GM12878 (cell line): ENCODE data around the gene GPR63. TPM values are rescaled to one million over a fixed set of nuclear protein-coding genes. Genes with fewer than 3 reads are reported as not detected.

ENCODE experiments used
- ATF3 ChIP-seq: IDR thresholded peaks from 2 replicates; pipeline ENCODE4 v1.6.1; 2011; ENCODE audit warnings: low read depth, mild to moderate bottlenecking, low read length, moderate library complexity, borderline replicate concordance; ENCODE audit errors: extremely low read depth
- CBFB ChIP-seq: IDR thresholded peaks from 2 replicates; pipeline ENCODE4 v1.6.1; 2016; ENCODE audit warnings: antibody characterized with exemption, low read depth
- CEBPB ChIP-seq, 2 experiments: fragments of 150-350 bp in 1 of 2; IDR thresholded peaks; 2 replicates each; pipeline ENCODE4 v1.6.1; 2012 to 2014; ENCODE audit warnings: low read depth in 2 of 2, low read length in 2 of 2, borderline replicate concordance in 1 of 2, inconsistent platforms in 1 of 2
- EP300 ChIP-seq, 2 experiments: fragments of 150-350 bp in 1 of 2; IDR thresholded peaks; 2 replicates each; pipeline ENCODE4 v1.6.1; 2011 to 2012; ENCODE audit warnings: low read depth in 2 of 2, low read length in 2 of 2, borderline replicate concordance in 1 of 2, improper control_type of control experiment in 1 of 2, inconsistent platforms in 1 of 2; ENCODE audit not compliant: control insufficient read depth in 1 of 2
- FOXK2 ChIP-seq: fragments of 450-650 bp; IDR thresholded peaks from 2 replicates; pipeline ENCODE4 v1.6.1; 2017; ENCODE audit warnings: mild to moderate bottlenecking, moderate library complexity
- FOXM1 ChIP-seq: IDR thresholded peaks from 2 replicates; pipeline ENCODE4 v1.6.1; 2012; ENCODE audit warnings: low read depth, mild to moderate bottlenecking, inconsistent platforms, low read length, moderate library complexity
- JUND ChIP-seq: IDR thresholded peaks from 2 replicates; pipeline ENCODE4 v1.6.1; 2012; ENCODE audit warnings: low read depth, mild to moderate bottlenecking, low read length, improper control_type of control experiment, moderate library complexity
- KLF5 ChIP-seq: fragments of 450-650 bp; IDR thresholded peaks from 2 replicates; pipeline ENCODE4 v1.6.1; 2014; ENCODE audit warnings: mild to moderate bottlenecking; ENCODE audit not compliant: partially characterized antibody
- MTA3 ChIP-seq: IDR thresholded peaks from 2 replicates; pipeline ENCODE4 v1.6.1; 2012; ENCODE audit warnings: low read length, inconsistent platforms, borderline replicate concordance
- MYB ChIP-seq: fragments of 150-350 bp; IDR thresholded peaks from 2 replicates; pipeline ENCODE4 v1.6.1; 2014; ENCODE audit warnings: mild to moderate bottlenecking, low read depth, low read length, borderline replicate concordance
- NFIC ChIP-seq: IDR thresholded peaks from 2 replicates; pipeline ENCODE4 v1.6.1; 2012; ENCODE audit warnings: low read depth, mild to moderate bottlenecking, inconsistent platforms, low read length, moderate library complexity
- NFYA ChIP-seq: IDR thresholded peaks from 2 replicates; pipeline ENCODE4 v1.6.1; 2011; ENCODE audit warnings: low read depth, mild to moderate bottlenecking, low read length, improper control_type of control experiment, borderline replicate concordance
- NR2C2 ChIP-seq: IDR thresholded peaks from 2 replicates; pipeline ENCODE4 v1.6.1; 2011; ENCODE audit warnings: borderline replicate concordance, low read depth; ENCODE audit not compliant: control insufficient read depth, insufficient read length
- POLR2A ChIP-seq: IDR thresholded peaks from 2 replicates; pipeline ENCODE4 v1.6.1; 2011; ENCODE audit warnings: low read depth, mild to moderate bottlenecking, low read length
- PRDM15 ChIP-seq: fragments of 450-650 bp; formaldehyde crosslinking; IDR thresholded peaks from 2 replicates; pipeline ENCODE4 v1.4.0; 2020; ENCODE audit warnings: mild to moderate bottlenecking, moderate library complexity
- RB1 ChIP-seq: fragments of 450-650 bp; formaldehyde crosslinking; IDR thresholded peaks from 2 replicates; pipeline ENCODE4 v1.6.1; 2017; ENCODE audit warnings: mild to moderate bottlenecking, borderline replicate concordance
- STAT3 ChIP-seq: IDR thresholded peaks from 2 replicates; pipeline ENCODE4 v1.6.1; 2011; ENCODE audit warnings: low read depth, low read length, improper control_type of control experiment
- ZBTB4 ChIP-seq: fragments of 450-650 bp; formaldehyde crosslinking; IDR thresholded peaks from 2 replicates; pipeline ENCODE4 v1.4.0; 2022; ENCODE audit warnings: mild to moderate bottlenecking, moderate library complexity
- ZNF207 ChIP-seq: fragments of 450-650 bp; IDR thresholded peaks from 2 replicates; pipeline ENCODE4 v1.6.1; 2014; ENCODE audit warnings: antibody characterized with exemption, mild to moderate bottlenecking, borderline replicate concordance
- ZNF687 ChIP-seq: fragments of 450-650 bp; IDR thresholded peaks from 2 replicates; pipeline ENCODE4 v1.6.1; 2017; ENCODE audit warnings: mild to moderate bottlenecking, moderate library complexity
- polyA plus RNA-seq, 11 experiments: library from polyadenylated mRNA; depleted of rRNA in 4 of 11; unstranded in 6 of 11; stranded (reverse) in 5 of 11; fragments of >200 nt; fragmentation: Nextera tagmentation in 4 of 11; fragmentation: Illumina TruSeq in 1 of 11; extraction: Ambion mirVana in 4 of 11; extraction: Trizol in 1 of 11; gene quantifications; 1 replicate in 1 of 11; 2 replicates in 10 of 11; pipeline versions ENCODE4 v1.2.1 to v1.2.3, GENCODE V29; 2011 to 2016; ENCODE audit warnings: inconsistent platforms in 2 of 11, missing spikeins in 2 of 11, low read depth in 1 of 11
- total RNA-seq, 4 experiments: library from RNA; depleted of rRNA in 3 of 4; stranded (reverse); fragments of >200 nt in 3 of 4; fragmentation: Illumina TruSeq in 1 of 4; extraction: Trizol in 1 of 4; gene quantifications; 2 replicates each; pipeline versions ENCODE4 v1.2.1 to v1.2.3, GENCODE V29; 2013 to 2021

GPR63 gene
- total and polyA plus RNA-seq, 10 of the 15 experiments (the other 5 are each of a cell fraction or from before 2014, with no cell fraction given), result 1.6 to 6.6 (median 3.5) TPM

GRCh38 chr6:96794980-96795379 lies 42.3 kb downstream of the GPR63 start (continued):
- TF ChIP-seq NFIC, result no peak
- no peak for TF ChIP-seq FOXK2
- TF ChIP-seq NFYA, result no peak
- TF ChIP-seq PRDM15 (CRISPR knock-in tag), result no peak
- no peak for TF ChIP-seq ZNF687
- TF ChIP-seq POLR2A, result no peak
- no peak for TF ChIP-seq JUND
- no peak for TF ChIP-seq ZBTB4
- TF ChIP-seq ATF3, result no peak
- no peak for TF ChIP-seq NR2C2
- TF ChIP-seq EP300 (IDR thresholded peaks at IDR 0.05; ENCODE audit: borderline replicate concordance in 1 of 2, control insufficient read depth in 1 of 2, low read depth in 2 of 2, low read length in 2 of 2), result no peak
- no peak for TF ChIP-seq MYB
- TF ChIP-seq CBFB, result peak; percentile 62; the same call in 1 of the 2 replicates
- TF ChIP-seq MTA3, result no peak
- TF ChIP-seq FOXM1, result no peak; the same call in 1 of the 2 replicates
- no peak for TF ChIP-seq STAT3
- TF ChIP-seq CEBPB (IDR thresholded peaks at IDR 0.05; ENCODE audit: borderline replicate concordance in 1 of 2, low read depth in 2 of 2, low read length in 2 of 2), result no peak
- TF ChIP-seq KLF5, result no peak
- no peak for TF ChIP-seq RB1
- TF ChIP-seq ZNF207, result no peak
